Natural killer cell treated with Interleukin-12 subunit alpha and Interleukin-12 subunit beta and Interleukin-15 and Interleukin-18, amount 100 ng/mL, for 72 hours (primary cell): ENCODE measurements around the gene OR52R1. TPM values are rescaled to one million over a fixed set of nuclear protein-coding genes. Genes with fewer than 3 reads are reported as not detected.

Experiments used
- ATAC-seq, 2 donors: fragments of 150-1000 bp; cut with Tn5 transposase in 1 of 2; sonication (Bioruptor Pico), chemical (Tn5 transposase) in 1 of 2; 2 replicates each; pipeline ENCODE4 v1.10.0; 2021
- DNase-seq: peaks from one replicate; pipeline ENCODE4 v3.0.0; 2022; ENCODE audit warnings: low spot score
- H3K27ac Mint-ChIP-seq, 2 donors: 1 replicate in 1 of 2; 2 replicates in 1 of 2; pipeline ENCODE4 v1.8.0; 2022; ENCODE audit warnings: mixed read lengths in 2 of 2, mild to moderate bottlenecking in 1 of 2, moderate library complexity in 1 of 2
- H3K27me3 Mint-ChIP-seq, 2 donors: 1 replicate in 1 of 2; 2 replicates in 1 of 2; pipeline ENCODE4 v1.8.0; 2022; ENCODE audit warnings: mixed read lengths in 2 of 2
- H3K36me3 Mint-ChIP-seq: one replicate; pipeline ENCODE4 v1.8.0; 2022; ENCODE audit warnings: mixed read lengths
- H3K4me1 Mint-ChIP-seq, 2 donors: 1 replicate in 1 of 2; 2 replicates in 1 of 2; pipeline ENCODE4 v1.8.0; 2022; ENCODE audit warnings: low read depth in 2 of 2, mixed read lengths in 2 of 2, mild to moderate bottlenecking in 1 of 2
- H3K4me3 Mint-ChIP-seq: one replicate; pipeline ENCODE4 v1.8.0; 2022; ENCODE audit warnings: mixed read lengths
- H3K9me3 Mint-ChIP-seq: 2 replicates; pipeline ENCODE4 v1.8.0; 2022; ENCODE audit warnings: mixed read lengths
- total RNA-seq, 2 donors: library from RNA; stranded (reverse); gene quantifications; one replicate each; pipeline ENCODE4 v1.2.3, GENCODE V29; 2022

Gene OR52R1
- total RNA-seq, 2 donors from 2014 or later, result not detected

DNA sequence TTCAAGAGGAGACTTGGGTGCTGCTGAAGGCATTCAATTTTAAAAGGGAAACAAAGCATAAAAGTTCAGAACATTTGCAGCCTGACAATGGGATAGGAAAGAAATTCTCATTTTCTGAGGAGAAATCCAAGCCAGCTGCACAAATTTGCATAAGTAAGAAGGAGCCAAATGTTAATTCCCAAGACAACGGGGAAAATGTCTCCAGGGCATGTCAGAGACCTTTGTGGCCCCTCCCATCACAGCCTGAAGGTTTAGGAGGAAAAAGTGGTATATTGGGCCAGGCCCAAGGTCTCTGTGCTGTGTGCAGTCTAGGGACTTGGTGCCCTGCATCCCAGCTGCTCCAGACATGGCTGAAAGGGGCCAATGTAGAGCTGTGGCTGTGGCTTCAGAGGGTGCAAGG is 21.7 kb downstream of the OR52R1 start:
- H3K9me3 Mint-ChIP-seq, result peaks cover 8% of the 10 kb centered on the region
- no peak for ATAC-seq
- peaks cover 5 to 31% of the 10 kb centered on the region in 2 donors for H3K27me3 Mint-ChIP-seq
- H3K36me3 Mint-ChIP-seq, result no peaks in the 10 kb centered on the region
- no peaks in the 10 kb centered on the region for H3K4me1 Mint-ChIP-seq
- no peak overlapping the region for H3K27ac Mint-ChIP-seq
- no peak overlapping the region for H3K4me3 Mint-ChIP-seq
- DNase-seq, result no peak

GRCh38 chr11:4769838-4770237 is 34.3 kb downstream of the OR52R1 start, which contains the start of gene OR51F1:
Gene OR51F1 (minus strand): TSS chr11:4769938. CDS start chr11:4769938, 0 bp downstream.
- ATAC-seq, result no peak

GRCh38 chr11:4768094-4768493 is 36.1 kb downstream of the OR52R1 start:
- H3K4me3 Mint-ChIP-seq, result no peak overlapping the region

More at GRCh38 chr11:4769838-4770237, 34.3 kb downstream of the OR52R1 start, which contains the start of gene OR51F1:
- Mint-ChIP-seq H3K27ac (no peak within 1 kb of the TSS), H3K4me3 (no peak within 1 kb of the TSS), H3K36me3 (no peaks in the 10 kb centered on the region), H3K4me1 (no peaks in the 10 kb centered on the region), H3K9me3 (peaks cover 3% of the 10 kb centered on the region), H3K27me3 (peaks cover 5 to 8% of the 10 kb centered on the region in 2 donors)
- DNase-seq, result no peak

GRCh38 chr11:4766420-4767043 is 37.6 kb downstream of the OR52R1 start:
- no peaks in the 10 kb centered on the region for H3K36me3 Mint-ChIP-seq

More at GRCh38 chr11:4768094-4768493, 36.1 kb downstream of the OR52R1 start:
- Mint-ChIP-seq H3K4me1 (no peaks in the 10 kb centered on the region), H3K27ac (no peak overlapping the region), H3K27me3 (peaks cover 5 to 8% of the 10 kb centered on the region in 2 donors), H3K36me3 (no peaks in the 10 kb centered on the region), H3K9me3 (peaks cover 3% of the 10 kb centered on the region)
- DNase-seq (no peak), ATAC-seq (no peak)

DNA sequence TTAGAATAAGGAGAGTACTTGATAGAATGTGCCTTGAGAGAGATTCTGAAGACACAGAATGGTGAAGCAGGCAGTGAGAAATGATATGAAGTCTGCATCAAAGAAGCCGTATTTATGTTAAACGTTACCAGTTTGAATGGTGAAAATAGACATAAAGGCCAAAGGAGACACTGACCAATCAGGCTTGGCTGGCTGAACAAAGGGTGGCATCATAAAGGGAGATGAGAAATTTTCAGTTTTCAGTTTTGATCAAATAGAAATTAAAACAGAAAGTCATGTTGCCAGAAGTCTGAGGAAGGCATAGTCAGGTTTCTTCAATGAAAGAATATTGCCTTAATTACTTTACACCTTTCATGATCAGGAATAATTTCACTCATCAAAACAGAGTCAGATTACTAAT is 41.1 kb downstream of the OR52R1 start:
- peaks cover 1 to 7% of the 10 kb centered on the region in 2 donors for H3K27me3 Mint-ChIP-seq
- no peak overlapping the region for H3K27ac Mint-ChIP-seq
- DNase-seq (no peak), ATAC-seq (no peak)
- no peak overlapping the region for H3K4me3 Mint-ChIP-seq
- H3K36me3 Mint-ChIP-seq, result no peaks in the 10 kb centered on the region
- H3K4me1 Mint-ChIP-seq, result no peaks in the 10 kb centered on the region
- peaks cover 3% of the 10 kb centered on the region for H3K9me3 Mint-ChIP-seq

More at GRCh38 chr11:4766420-4767043, 37.6 kb downstream of the OR52R1 start:
- H3K9me3 Mint-ChIP-seq, result peaks cover 3% of the 10 kb centered on the region
- peaks cover 5 to 8% of the 10 kb centered on the region in 2 donors for H3K27me3 Mint-ChIP-seq
- DNase-seq, result no peak
- no peaks in the 10 kb centered on the region for H3K4me1 Mint-ChIP-seq
- ATAC-seq, result no peak
- no peak overlapping the region for H3K4me3 Mint-ChIP-seq
- no peak overlapping the region for H3K27ac Mint-ChIP-seq

Other genes with a start within 250 kb of the OR52R1 start
- not detected for gene OR52I2, start 222.6 kb downstream of the OR52R1 start, total RNA-seq
- not detected for gene OR52I1, start 210.3 kb downstream of the OR52R1 start, total RNA-seq
- 10 to 100 TPM; 12.6 to 15.3 TPM for gene TRIM68, start 196.1 kb downstream of the OR52R1 start, total RNA-seq
- not detected for gene OR51D1, start 166.9 kb downstream of the OR52R1 start, total RNA-seq
- not detected for gene OR51E1, start 160.4 kb downstream of the OR52R1 start, total RNA-seq
- gene OR51E2, start 106.5 kb downstream of the OR52R1 start, total RNA-seq, result not detected
- gene MMP26, start 99.6 kb downstream of the OR52R1 start, total RNA-seq, result not detected
- gene OR51F1, start 34.4 kb downstream of the OR52R1 start, total RNA-seq, result not detected
- gene OR51F2, start 16.9 kb upstream of the OR52R1 start, total RNA-seq, result not detected
- not detected for gene OR51S1, start 44.8 kb upstream of the OR52R1 start, total RNA-seq
- gene OR51T1, start 77.5 kb upstream of the OR52R1 start, total RNA-seq, result not detected
- not detected for gene OR51A7, start 99.4 kb upstream of the OR52R1 start, total RNA-seq
- not detected for gene OR51G2, start 115.0 kb upstream of the OR52R1 start, total RNA-seq
- gene OR51G1, start 120.0 kb upstream of the OR52R1 start, total RNA-seq, result not detected
- gene OR51A4, start 143.2 kb upstream of the OR52R1 start, total RNA-seq, result not detected
- not detected for gene OR51A2, start 151.3 kb upstream of the OR52R1 start, total RNA-seq
- not detected for gene OR51L1, start 190.5 kb upstream of the OR52R1 start, total RNA-seq
- not detected for gene OR52J3, start 242.1 kb upstream of the OR52R1 start, total RNA-seq